ENCODE results near the gene EAF2. TPM values are rescaled to one million over a fixed set of nuclear protein-coding genes. Genes with fewer than 3 reads are reported as not detected.

The EAF2 gene
- total and polyA plus RNA-seq, 2 of the 13 experiments (the other 11 are each of a cell fraction or from before 2014, with no cell fraction given), result 4.0 to 14.6 TPM

GRCh38 chr3:121914081-121914998 is 79.3 kb downstream of the EAF2 start:
- no peak overlapping the region for H3K4me2 ChIP-seq (ENCODE audit: low read depth, low read length)
- H3K36me3 ChIP-seq (replicated peaks in 1 of 2; ENCODE audit: control insufficient read depth in 1 of 2, insufficient read depth in 2 of 2, low read length in 2 of 2), result no peaks in the 10 kb centered on the region; a peak in 1 of 5 replicates
- intact Hi-C loops (cut with micrococcal nuclease; ENCODE audit: unreplicated experiment) (no loop called here), in situ Hi-C loops (cut with HindIII; ENCODE audit: extremely low pct_ligation_motif_present, low pct_unique_long_range_greater_than_20kb) (no loop called here)
- TF ChIP-seq ZNF879 (CRISPR knock-in tag; IDR thresholded peaks at IDR 0.05), result no peak
- TF ChIP-seq PAF1 (CRISPR knock-in tag; IDR thresholded peaks at IDR 0.05), result no peak
- no peak for TF ChIP-seq ZNF772 (CRISPR knock-in tag; IDR thresholded peaks at IDR 0.05)
- TF ChIP-seq, protein P1, sequence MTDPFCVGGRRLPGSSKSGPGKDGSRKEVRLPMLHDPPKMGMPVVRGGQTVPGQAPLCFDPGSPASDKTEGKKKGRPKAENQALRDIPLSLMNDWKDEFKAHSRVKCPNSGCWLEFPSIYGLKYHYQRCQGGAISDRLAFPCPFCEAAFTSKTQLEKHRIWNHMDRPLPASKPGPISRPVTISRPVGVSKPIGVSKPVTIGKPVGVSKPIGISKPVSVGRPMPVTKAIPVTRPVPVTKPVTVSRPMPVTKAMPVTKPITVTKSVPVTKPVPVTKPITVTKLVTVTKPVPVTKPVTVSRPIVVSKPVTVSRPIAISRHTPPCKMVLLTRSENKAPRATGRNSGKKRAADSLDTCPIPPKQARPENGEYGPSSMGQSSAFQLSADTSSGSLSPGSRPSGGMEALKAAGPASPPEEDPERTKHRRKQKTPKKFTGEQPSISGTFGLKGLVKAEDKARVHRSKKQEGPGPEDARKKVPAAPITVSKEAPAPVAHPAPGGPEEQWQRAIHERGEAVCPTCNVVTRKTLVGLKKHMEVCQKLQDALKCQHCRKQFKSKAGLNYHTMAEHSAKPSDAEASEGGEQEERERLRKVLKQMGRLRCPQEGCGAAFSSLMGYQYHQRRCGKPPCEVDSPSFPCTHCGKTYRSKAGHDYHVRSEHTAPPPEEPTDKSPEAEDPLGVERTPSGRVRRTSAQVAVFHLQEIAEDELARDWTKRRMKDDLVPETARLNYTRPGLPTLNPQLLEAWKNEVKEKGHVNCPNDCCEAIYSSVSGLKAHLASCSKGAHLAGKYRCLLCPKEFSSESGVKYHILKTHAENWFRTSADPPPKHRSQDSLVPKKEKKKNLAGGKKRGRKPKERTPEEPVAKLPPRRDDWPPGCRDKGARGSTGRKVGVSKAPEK (CRISPR knock-in tag; IDR thresholded peaks at IDR 0.05; ENCODE audit: borderline replicate concordance), result no peak
- TF ChIP-seq ZNF687 (CRISPR knock-in tag; IDR thresholded peaks at IDR 0.05), result no peak
- TF ChIP-seq, protein P2, sequence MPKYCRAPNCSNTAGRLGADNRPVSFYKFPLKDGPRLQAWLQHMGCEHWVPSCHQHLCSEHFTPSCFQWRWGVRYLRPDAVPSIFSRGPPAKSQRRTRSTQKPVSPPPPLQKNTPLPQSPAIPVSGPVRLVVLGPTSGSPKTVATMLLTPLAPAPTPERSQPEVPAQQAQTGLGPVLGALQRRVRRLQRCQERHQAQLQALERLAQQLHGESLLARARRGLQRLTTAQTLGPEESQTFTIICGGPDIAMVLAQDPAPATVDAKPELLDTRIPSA (CRISPR knock-in tag; IDR thresholded peaks at IDR 0.05; ENCODE audit: borderline replicate concordance), result no peak
- TF ChIP-seq ZNF121 (CRISPR knock-in tag; IDR thresholded peaks at IDR 0.05), result no peak
- no peaks in the 10 kb centered on the region for H3K4me1 ChIP-seq (ENCODE audit: insufficient read depth, low read length)
- H3K27me3 ChIP-seq (ENCODE audit: control insufficient read depth in 1 of 2, insufficient read depth in 2 of 2, low read length in 2 of 2), result no peaks in the 10 kb centered on the region
- H3K4me3 ChIP-seq (replicated peaks in 1 of 3; ENCODE audit: insufficient read depth in 1 of 3, low read depth in 2 of 3, low read length in 3 of 3), result no peak overlapping the region
- ATAC-seq (no peak), DNase-seq (ENCODE audit: low spot score) (no peak), FAIRE-seq (no peak)
- ChIA-PET CTCF (ENCODE audit: low intra/inter-chr PET ratio, low total read pairs) (no interaction called here), POLR2A (no interaction called here)
- no peaks in the 10 kb centered on the region for H3K79me2 ChIP-seq (ENCODE audit: insufficient read depth, low read length)
- no TSS peak for BruUV-seq (replicated peaks)
- no peak overlapping the region for H3K9ac ChIP-seq (ENCODE audit: insufficient read depth, low read depth, low read length)
- H3K9me3 ChIP-seq (ENCODE audit: low read length), result no peaks in the 10 kb centered on the region
- no peaks in the 10 kb centered on the region for H4K20me1 ChIP-seq (ENCODE audit: insufficient read depth, low read length)
- 78% methylated on average over 12 of the region's 12 CpGs for WGBS (ENCODE audit: low lambda C conversion rate)
- H2AFZ ChIP-seq (ENCODE audit: low read length), result no peak overlapping the region
- no peak overlapping the region for H3K27ac ChIP-seq (ENCODE audit: extremely low read length, insufficient read depth, low read length)

Measured in HepG2 (cell line).